ENCODE data around the gene TARS3.

The TARS3 gene

DNA sequence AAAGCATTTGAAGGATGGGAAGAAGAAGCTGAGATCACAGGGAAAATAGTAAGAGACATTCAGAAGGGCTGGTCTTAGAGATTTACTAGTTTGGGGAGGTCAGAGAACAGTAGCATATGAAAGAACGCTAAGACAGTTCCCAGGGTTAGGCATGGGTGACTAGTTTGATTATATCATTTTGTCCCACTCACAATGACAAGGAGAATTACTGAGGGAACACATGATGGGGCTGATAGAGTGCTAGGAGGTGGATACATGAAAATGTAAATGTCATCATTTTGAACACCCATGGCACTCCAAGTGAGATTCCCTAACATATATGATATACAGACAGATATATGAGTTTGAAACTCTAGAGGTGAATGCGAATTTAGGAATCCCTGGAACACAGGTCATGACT, 9.3 kb upstream of the TARS3 start:
- peaks cover under 1% of the 10 kb centered on the region for H3K4me1 Mint-ChIP-seq
- H3K27ac Mint-ChIP-seq, result no peak overlapping the region
- H3K36me3 Mint-ChIP-seq (ENCODE audit: low read depth), result no peaks in the 10 kb centered on the region
- TF ChIP-seq, protein P1, sequence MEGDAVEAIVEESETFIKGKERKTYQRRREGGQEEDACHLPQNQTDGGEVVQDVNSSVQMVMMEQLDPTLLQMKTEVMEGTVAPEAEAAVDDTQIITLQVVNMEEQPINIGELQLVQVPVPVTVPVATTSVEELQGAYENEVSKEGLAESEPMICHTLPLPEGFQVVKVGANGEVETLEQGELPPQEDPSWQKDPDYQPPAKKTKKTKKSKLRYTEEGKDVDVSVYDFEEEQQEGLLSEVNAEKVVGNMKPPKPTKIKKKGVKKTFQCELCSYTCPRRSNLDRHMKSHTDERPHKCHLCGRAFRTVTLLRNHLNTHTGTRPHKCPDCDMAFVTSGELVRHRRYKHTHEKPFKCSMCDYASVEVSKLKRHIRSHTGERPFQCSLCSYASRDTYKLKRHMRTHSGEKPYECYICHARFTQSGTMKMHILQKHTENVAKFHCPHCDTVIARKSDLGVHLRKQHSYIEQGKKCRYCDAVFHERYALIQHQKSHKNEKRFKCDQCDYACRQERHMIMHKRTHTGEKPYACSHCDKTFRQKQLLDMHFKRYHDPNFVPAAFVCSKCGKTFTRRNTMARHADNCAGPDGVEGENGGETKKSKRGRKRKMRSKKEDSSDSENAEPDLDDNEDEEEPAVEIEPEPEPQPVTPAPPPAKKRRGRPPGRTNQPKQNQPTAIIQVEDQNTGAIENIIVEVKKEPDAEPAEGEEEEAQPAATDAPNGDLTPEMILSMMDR (IDR thresholded peaks at IDR 0.05), result no peak
- H3K27me3 Mint-ChIP-seq (ENCODE audit: low read depth, poor library complexity), result peaks cover 3% of the 10 kb centered on the region
- no peaks in the 10 kb centered on the region for H3K9me3 Mint-ChIP-seq
- no peak for DNase-seq
- H3K4me3 Mint-ChIP-seq, result no peak overlapping the region

DNA sequence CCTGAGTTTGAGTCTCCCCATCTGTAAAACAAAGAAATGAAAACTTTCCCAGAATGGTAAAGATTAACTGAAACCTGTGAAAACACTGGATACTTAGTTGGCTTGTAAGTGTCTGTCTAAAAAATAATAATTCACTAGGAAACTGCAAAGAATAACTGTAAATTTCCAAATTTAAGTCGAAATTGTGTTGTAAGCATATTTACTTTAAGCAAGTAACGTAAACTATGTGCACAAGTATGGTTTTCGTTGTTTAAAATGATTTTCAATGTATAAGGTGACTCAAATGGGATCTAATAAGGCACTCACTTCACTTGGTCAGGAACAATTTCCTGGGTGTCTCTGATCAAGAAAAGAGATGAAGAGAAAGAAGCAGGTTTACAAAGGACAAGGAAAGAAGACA, 8.5 kb upstream of the TARS3 start:
- no peak for DNase-seq
- H3K27me3 Mint-ChIP-seq (ENCODE audit: low read depth, poor library complexity), result peaks cover 3% of the 10 kb centered on the region
- no peak overlapping the region for H3K4me3 Mint-ChIP-seq
- H3K9me3 Mint-ChIP-seq, result no peaks in the 10 kb centered on the region
- H3K36me3 Mint-ChIP-seq (ENCODE audit: low read depth), result no peaks in the 10 kb centered on the region
- no peak overlapping the region for H3K27ac Mint-ChIP-seq
- TF ChIP-seq, protein P1 (IDR thresholded peaks at IDR 0.05), result no peak
- no peaks in the 10 kb centered on the region for H3K4me1 Mint-ChIP-seq

DNA sequence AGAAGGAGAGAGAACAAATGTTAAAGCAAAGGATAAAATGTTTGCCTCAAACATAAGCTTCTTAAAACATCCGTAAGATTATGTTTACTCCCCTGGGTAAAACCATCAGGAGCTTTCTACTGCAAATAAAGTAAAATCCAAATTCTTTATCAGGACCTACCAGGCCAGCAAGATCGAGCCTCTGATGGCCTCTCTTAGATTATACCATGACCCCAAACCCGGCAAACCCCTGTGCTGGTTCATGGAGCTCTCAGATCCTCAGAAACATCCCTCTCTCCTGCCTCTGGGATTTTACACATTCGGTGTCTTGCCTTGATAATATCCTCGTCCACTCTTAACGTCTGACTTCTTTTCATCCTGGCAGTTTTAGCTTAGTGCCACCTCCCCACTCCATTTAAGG, 7.5 kb upstream of the TARS3 start:
- no peaks in the 10 kb centered on the region for H3K4me1 Mint-ChIP-seq
- TF ChIP-seq, protein P1 (IDR thresholded peaks at IDR 0.05), result no peak
- peaks cover 3% of the 10 kb centered on the region for H3K27me3 Mint-ChIP-seq (ENCODE audit: low read depth, poor library complexity)
- H3K9me3 Mint-ChIP-seq, result no peaks in the 10 kb centered on the region
- DNase-seq, result no peak
- H3K4me3 Mint-ChIP-seq, result no peak overlapping the region
- H3K27ac Mint-ChIP-seq, result no peak overlapping the region
- H3K36me3 Mint-ChIP-seq (ENCODE audit: low read depth), result no peaks in the 10 kb centered on the region

DNA sequence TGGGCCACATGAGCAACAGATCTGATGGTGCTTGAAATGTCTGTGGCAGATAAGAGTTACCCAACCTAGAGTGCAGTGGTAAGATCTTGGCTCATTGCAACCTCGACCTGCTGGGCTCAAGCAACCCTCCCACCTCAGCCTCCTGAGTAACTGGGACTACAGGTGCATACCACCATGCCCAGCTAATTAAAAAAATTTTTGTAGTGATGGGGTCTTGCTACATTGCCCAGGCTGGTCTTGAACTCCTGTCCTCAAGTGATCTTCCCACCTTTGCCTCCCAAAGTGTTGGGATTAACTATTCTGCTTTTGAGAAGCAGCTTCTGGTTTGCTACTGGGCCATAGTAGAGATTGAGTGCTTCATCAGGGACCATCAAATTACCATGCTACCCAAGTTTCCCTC, 2.9 kb upstream of the TARS3 start:
- Mint-ChIP-seq H3K4me3 (no peak overlapping the region), H3K4me1 (peaks cover 14% of the 10 kb centered on the region), H3K9me3 (no peaks in the 10 kb centered on the region), H3K27ac (no peak overlapping the region), H3K27me3 (ENCODE audit: low read depth, poor library complexity) (peaks cover 8% of the 10 kb centered on the region), H3K36me3 (ENCODE audit: low read depth) (peaks cover 7% of the 10 kb centered on the region)
- TF ChIP-seq, protein P1 (IDR thresholded peaks at IDR 0.05), result no peak
- DNase-seq, result no peak

DNA sequence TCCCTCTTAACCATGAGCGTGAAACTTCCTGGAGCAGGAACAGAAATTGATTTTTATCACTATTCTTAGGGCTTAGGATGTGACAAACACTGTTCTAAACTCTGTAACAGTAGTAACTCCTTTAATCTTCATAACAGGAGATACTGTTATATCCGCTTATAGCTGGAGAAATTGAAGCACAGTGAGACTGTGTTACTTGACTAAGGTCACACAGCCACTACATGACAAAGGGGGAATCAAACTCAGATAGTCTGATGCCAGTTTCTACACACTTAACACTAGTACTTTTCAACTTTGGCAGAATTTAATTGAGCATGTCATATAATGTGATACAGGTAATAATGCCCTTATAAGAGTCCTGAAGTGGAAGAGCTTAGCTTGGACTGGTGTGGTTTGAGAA, 800 bp upstream of the TARS3 start:
- Mint-ChIP-seq H3K27ac (no peak overlapping the region), H3K4me3 (peak overlapping the region; percentile 55), H3K36me3 (ENCODE audit: low read depth) (peaks cover 28% of the 10 kb centered on the region), H3K4me1 (peaks cover 17% of the 10 kb centered on the region), H3K9me3 (no peaks in the 10 kb centered on the region), H3K27me3 (ENCODE audit: low read depth, poor library complexity) (peaks cover 8% of the 10 kb centered on the region)
- no peak for DNase-seq
- TF ChIP-seq, protein P1 (IDR thresholded peaks at IDR 0.05), result no peak

DNA sequence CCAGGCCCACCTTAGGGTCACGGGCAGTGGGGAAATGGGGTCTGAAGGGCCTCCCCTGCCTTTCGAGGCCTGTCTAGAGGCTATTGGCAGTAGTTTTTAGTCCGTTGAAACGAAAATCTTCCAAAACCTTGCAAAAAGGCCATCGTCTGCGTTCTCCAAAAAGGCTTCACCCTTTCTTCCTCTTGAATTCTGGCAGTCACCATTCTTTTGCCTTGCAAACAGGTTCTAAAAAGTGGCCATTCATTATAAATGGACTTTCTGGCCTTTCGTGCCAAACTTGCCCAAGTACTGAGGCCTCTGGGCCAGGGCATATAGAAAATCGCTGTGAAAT, 367 bp upstream of the TARS3 start:
- Mint-ChIP-seq H3K27me3 (ENCODE audit: low read depth, poor library complexity) (peaks cover 8% of the 10 kb centered on the region), H3K27ac (no peak overlapping the region), H3K4me3 (peak overlapping the region; percentile 55), H3K9me3 (no peaks in the 10 kb centered on the region), H3K4me1 (peaks cover 17% of the 10 kb centered on the region), H3K36me3 (ENCODE audit: low read depth) (peaks cover 33% of the 10 kb centered on the region)
- DNase-seq, result no peak
- TF ChIP-seq, protein P1 (IDR thresholded peaks at IDR 0.05), result no peak
